Subcutaneous adipose tissue (tissue), 4 donors: Measurements from ENCODE around the gene DCTN4. TPM values are rescaled to one million over a fixed set of nuclear protein-coding genes. Genes with fewer than 3 reads are reported as not detected.

Experiments used
- total RNA-seq, 4 donors: library from RNA; depleted of rRNA; stranded (reverse); fragments of >200 nt; gene quantifications; one replicate each; pipeline ENCODE4 v1.1.0, GENCODE V29; 2016
- TF ChIP-seq, protein P1 (sequence below): fragments of 450-650 bp; IDR thresholded peaks from one replicate; pipeline ENCODE4 v1.5.1; 2016; ENCODE audit warnings: low read depth, mild to moderate bottlenecking, control low read depth, antibody characterized with exemption, moderate library complexity

Gene DCTN4
- total RNA-seq, 4 donors from 2014 or later = 57.3 to 93.9 (median 76.5) TPM

DNA sequence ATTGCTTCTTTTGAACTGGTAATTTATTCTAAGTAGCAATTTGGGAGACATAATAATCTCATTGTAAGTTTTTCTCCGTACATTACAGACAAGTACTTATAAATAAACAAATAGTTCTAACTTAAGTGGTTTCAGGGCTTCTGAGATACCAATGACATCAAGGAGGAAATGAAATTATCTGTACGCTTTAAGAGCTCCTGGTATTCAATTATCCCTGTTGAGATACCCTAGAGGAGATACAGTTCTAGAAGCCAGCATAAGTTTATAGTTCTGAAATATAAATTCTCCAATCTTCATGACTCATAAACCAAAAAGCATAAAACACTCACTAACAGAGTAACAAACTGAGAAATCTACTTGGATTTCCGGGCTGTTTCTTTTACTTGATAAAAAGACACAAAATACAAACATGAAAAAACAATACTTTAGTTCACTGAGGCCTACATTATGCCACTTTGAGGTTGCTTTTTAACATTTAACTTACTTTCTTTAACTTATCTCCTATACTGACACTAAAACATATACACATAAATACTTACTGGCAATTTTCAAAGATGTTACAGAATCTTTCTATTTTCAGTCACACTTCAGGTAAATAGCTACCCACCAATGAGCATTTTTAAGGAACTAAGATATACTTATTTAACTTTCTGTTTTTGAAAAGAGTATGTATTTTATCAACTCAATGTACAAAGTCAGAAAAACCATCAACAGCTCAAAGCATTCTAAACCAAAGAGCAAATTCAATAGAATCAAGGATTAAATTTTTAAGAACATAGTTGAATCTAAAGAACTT is 7.5 kb downstream of the DCTN4 start:
- TF ChIP-seq, protein P1, sequence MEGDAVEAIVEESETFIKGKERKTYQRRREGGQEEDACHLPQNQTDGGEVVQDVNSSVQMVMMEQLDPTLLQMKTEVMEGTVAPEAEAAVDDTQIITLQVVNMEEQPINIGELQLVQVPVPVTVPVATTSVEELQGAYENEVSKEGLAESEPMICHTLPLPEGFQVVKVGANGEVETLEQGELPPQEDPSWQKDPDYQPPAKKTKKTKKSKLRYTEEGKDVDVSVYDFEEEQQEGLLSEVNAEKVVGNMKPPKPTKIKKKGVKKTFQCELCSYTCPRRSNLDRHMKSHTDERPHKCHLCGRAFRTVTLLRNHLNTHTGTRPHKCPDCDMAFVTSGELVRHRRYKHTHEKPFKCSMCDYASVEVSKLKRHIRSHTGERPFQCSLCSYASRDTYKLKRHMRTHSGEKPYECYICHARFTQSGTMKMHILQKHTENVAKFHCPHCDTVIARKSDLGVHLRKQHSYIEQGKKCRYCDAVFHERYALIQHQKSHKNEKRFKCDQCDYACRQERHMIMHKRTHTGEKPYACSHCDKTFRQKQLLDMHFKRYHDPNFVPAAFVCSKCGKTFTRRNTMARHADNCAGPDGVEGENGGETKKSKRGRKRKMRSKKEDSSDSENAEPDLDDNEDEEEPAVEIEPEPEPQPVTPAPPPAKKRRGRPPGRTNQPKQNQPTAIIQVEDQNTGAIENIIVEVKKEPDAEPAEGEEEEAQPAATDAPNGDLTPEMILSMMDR = no peak

DNA sequence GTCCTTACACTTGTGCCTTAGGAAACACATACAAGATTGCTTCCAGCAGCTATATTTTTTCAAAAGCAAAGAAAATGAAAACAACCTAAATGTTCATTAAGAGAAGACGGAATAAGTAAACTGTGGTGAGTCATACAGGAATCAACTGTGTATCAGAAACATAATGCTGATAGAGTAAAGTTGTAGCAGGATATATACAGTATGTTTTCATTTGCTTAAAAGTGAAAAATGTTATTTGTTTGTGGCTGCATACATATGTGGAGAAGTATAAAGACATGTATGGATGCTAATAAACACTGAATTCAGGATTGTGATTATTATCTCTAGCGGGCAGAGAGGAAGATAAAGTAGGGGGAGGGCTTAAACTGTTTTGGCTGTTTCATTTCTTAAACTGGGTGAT is 8.3 kb downstream of the DCTN4 start:
- TF ChIP-seq, protein P1 = no peak

DNA sequence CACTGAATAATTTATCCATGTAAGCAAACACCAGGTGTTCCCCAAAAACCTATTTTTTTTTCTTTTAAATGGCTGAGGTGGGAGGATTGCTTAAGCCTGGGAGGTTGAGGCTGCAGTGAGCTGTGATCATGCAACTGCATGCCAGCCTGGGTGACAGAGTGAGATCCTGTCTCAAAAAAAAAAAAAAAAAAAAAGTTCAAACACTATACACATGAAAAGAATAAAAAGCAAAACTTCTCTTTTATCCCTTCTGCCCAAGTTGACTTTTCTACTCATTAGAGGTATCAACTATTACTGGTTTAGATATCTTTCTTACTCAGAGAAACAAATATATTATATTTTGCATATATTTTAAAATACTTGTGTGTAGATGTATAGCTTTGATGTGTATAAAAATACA is 17.8 kb downstream of the DCTN4 start:
- TF ChIP-seq, protein P1 = no peak

DNA sequence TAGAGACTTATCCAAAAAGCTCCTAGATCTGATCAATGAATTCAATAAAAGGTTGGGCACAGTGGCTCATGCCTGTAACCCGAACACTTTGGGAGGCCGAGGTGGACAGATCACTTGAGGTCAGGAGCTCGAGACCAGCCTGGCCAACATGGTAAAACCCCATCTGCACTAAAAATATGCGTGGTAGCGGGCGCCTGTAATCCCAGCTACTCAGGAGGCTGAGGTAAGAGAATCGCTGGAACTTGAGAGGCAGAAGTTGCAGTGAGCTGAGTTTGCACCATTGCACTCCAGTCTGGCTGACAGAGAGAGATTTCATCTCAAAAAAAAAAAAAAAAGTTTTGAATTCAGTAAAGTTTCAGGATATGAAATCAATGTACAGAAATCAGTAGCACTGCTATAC is 20.0 kb downstream of the DCTN4 start:
- TF ChIP-seq, protein P1 = no peak

DNA sequence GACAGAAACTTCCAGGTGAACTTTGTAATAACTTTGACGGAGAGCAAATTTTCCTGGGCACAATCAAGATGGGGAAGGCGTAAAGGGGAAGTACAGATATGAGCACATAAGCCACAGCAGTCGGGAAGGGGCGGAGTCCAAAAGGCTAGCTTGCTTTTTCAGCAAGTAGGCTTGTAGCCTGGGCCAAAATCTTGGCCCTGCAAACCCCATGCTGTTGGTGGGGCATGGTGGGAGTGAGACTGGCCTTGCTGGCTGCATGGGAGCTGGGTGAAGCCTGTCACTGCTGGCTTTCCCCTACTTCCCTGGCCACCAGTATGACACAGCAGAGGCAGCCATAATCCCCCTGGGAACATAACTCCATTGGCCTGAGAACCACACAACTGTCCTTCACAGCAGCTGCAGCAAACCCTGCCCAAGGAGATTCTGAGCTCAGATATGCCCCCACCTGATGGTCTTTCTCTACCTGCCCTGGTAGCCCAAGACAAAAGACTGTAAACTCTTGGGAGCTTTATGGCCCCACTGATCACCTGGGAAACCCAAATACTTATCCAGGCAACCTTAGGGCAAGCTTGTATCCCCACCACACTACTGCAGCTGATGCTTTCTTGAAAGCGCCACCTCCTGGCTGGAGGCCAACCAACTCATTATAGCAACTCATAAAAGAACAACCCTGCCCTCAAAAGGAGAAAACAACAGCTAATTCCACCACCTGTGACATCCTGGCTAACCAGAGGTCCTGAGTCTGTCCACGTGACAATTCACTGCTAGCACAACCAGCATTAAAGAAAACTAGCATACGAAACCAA is 24.0 kb downstream of the DCTN4 start:
- TF ChIP-seq, protein P1 = no peak

DNA sequence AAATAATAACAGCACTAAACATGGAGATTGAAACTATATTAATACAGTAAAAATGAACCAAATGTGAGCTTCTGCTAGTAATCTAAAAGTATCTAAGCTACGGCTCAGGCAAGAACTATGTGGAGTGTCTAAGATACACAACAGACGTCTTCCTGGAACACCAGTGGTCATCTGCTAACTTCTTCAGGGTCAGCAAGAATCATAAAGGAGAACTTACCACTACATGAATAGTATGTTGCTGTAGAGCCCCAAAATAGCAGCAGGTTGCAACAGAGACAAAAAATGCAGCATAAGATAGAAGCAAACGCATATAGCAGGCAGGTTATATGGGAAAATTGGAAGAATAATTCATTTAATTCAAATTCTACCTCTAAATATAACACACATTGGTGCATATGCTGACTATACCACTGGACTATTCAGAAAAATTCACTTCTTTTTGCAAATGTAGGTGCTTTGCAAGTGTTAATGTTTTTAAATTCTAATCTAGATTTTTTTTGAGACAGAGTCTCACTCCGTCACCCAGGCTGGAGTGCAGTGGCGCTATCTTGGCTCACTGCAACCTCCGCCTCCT is 27.1 kb downstream of the DCTN4 start:
- TF ChIP-seq, protein P1 = no peak

DNA sequence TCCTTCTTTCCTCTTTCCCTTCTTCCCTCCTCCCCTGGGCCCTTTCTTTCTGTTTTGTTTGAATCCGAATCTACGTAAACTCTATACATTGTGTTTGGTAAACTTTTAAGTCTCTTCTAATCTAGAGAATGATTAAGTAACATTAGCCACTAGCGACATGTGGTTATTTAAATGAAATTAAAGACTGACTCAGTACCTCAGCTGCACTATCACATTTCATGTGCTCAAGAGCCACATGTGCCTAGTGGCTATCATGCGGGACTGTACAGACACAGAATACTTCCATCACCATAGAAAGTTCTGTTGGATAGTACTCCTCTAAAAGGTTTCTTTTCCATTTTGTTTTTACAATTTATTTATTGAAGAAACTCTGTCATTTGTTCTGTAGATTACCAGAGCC is 29.0 kb downstream of the DCTN4 start:
- TF ChIP-seq, protein P1 = no peak
